Measurements from ENCODE around the gene MAP2K6. TPM values are rescaled to one million over a fixed set of nuclear protein-coding genes. Genes with fewer than 3 reads are reported as not detected.

The MAP2K6 gene
- total and polyA plus RNA-seq, 10 donors = 3.4 to 36.3 (median 10.2) TPM

GRCh38 chr17:69593351-69593715 is 178.8 kb downstream of the MAP2K6 start:
- TF ChIP-seq, protein P1, sequence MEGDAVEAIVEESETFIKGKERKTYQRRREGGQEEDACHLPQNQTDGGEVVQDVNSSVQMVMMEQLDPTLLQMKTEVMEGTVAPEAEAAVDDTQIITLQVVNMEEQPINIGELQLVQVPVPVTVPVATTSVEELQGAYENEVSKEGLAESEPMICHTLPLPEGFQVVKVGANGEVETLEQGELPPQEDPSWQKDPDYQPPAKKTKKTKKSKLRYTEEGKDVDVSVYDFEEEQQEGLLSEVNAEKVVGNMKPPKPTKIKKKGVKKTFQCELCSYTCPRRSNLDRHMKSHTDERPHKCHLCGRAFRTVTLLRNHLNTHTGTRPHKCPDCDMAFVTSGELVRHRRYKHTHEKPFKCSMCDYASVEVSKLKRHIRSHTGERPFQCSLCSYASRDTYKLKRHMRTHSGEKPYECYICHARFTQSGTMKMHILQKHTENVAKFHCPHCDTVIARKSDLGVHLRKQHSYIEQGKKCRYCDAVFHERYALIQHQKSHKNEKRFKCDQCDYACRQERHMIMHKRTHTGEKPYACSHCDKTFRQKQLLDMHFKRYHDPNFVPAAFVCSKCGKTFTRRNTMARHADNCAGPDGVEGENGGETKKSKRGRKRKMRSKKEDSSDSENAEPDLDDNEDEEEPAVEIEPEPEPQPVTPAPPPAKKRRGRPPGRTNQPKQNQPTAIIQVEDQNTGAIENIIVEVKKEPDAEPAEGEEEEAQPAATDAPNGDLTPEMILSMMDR (IDR thresholded peaks at IDR 0.05 in 8 of 11, conservative IDR thresholded peaks at IDR 0.05 in 3 of 11) = no peak
- TF ChIP-seq POLR2A (IDR thresholded peaks at IDR 0.05) (no peak), POLR2AphosphoS5 (IDR thresholded peaks at IDR 0.05) (no peak)
- intact Hi-C loops (cut with DNase I; ENCODE audit: low total_unique reads) = no loop called here
- Histone ChIP-seq H3K27me3 (replicated peaks in 1 of 7) (no peaks in the 10 kb centered on the region), H3K4me3 (no peak overlapping the region), H3K36me3 (no peaks in the 10 kb centered on the region), H3K4me1 (no peaks in the 10 kb centered on the region), H3K27ac (no peak overlapping the region), H3K9me3 (peaks cover 0 to 4% (median 0%) of the 10 kb centered on the region in 8 donors)
- no peak for DNase-seq
- WGBS, 5 donors = 89 to 96% (median 94%) methylated on average over 2 of the region's 2 CpGs

- TF ChIP-seq POLR2AphosphoS5 (IDR thresholded peaks at IDR 0.05) (no peak), POLR2A (IDR thresholded peaks at IDR 0.05) (no peak)
- TF ChIP-seq, protein P1 (IDR thresholded peaks at IDR 0.05 in 8 of 11, conservative IDR thresholded peaks at IDR 0.05 in 3 of 11) = no peak
- 69 to 86% (median 78%) methylated on average over 2 of the region's 2 CpGs for WGBS, 5 donors
- no peaks in the 10 kb centered on the region for H3K4me1 ChIP-seq
- no peaks in the 10 kb centered on the region for H3K27me3 ChIP-seq (replicated peaks in 1 of 7)
- DNase-seq = no peak
- intact Hi-C loops (cut with DNase I; ENCODE audit: low total_unique reads) = no loop called here
- no peak overlapping the region for H3K27ac ChIP-seq
- H3K9me3 ChIP-seq = peaks cover 0 to 4% (median 0%) of the 10 kb centered on the region in 8 donors
- no peak overlapping the region for H3K4me3 ChIP-seq
- no peaks in the 10 kb centered on the region for H3K36me3 ChIP-seq
Measured at GRCh38 chr17:69593716-69594115, 179.2 kb downstream of the MAP2K6 start.

- Histone ChIP-seq H3K27me3 (replicated peaks in 1 of 7) (no peaks in the 10 kb centered on the region), H3K9me3 (peaks cover 0 to 2% (median 0%) of the 10 kb centered on the region in 8 donors), H3K27ac (no peak overlapping the region), H3K4me1 (no peaks in the 10 kb centered on the region), H3K4me3 (no peak overlapping the region), H3K36me3 (no peaks in the 10 kb centered on the region)
- no peak for DNase-seq
- WGBS, 5 donors = 46 to 62% (median 57%) methylated on average over 4 of the region's 4 CpGs
- TF ChIP-seq POLR2AphosphoS5 (IDR thresholded peaks at IDR 0.05) (no peak), POLR2A (IDR thresholded peaks at IDR 0.05) (no peak)
- TF ChIP-seq, protein P1 (IDR thresholded peaks at IDR 0.05 in 8 of 11, conservative IDR thresholded peaks at IDR 0.05 in 3 of 11) = no peak
- intact Hi-C loops (cut with DNase I; ENCODE audit: low total_unique reads) = no loop called here
Measured at GRCh38 chr17:69594641-69595040, 180.1 kb downstream of the MAP2K6 start.

- Histone ChIP-seq H3K27ac (no peak overlapping the region), H3K36me3 (no peaks in the 10 kb centered on the region), H3K9me3 (no peaks in the 10 kb centered on the region), H3K27me3 (replicated peaks in 1 of 7) (no peaks in the 10 kb centered on the region), H3K4me3 (no peak overlapping the region), H3K4me1 (no peaks in the 10 kb centered on the region)
- 73 to 86% (median 79%) methylated on average over 5 to 9 of the region's 9 CpGs for WGBS, 5 donors
- TF ChIP-seq POLR2A (IDR thresholded peaks at IDR 0.05) (no peak), POLR2AphosphoS5 (IDR thresholded peaks at IDR 0.05) (no peak)
- TF ChIP-seq, protein P1 (IDR thresholded peaks at IDR 0.05 in 8 of 11, conservative IDR thresholded peaks at IDR 0.05 in 3 of 11) = no peak
- intact Hi-C loops (cut with DNase I; ENCODE audit: low total_unique reads) = no loop called here
- no peak for DNase-seq
Measured at GRCh38 chr17:69596141-69596540, 181.6 kb downstream of the MAP2K6 start.

Data from spleen (tissue), 11 donors.